HepG2 (cell line): Measurements from ENCODE around the gene CDK17. TPM values are rescaled to one million over a fixed set of nuclear protein-coding genes. Genes with fewer than 3 reads are reported as not detected.

Experiments
- ELF1 ChIP-seq: sonication (generic); formaldehyde crosslinking; IDR thresholded peaks from 2 replicates; pipeline ENCODE4 v1.4.0; 2020; ENCODE audit warnings: missing genetic modification reagents
- FOXP4 ChIP-seq: sonication (generic); formaldehyde crosslinking; IDR thresholded peaks from 2 replicates; pipeline ENCODE4 v1.4.0; 2020; ENCODE audit warnings: missing genetic modification reagents
- MAFF ChIP-seq: IDR thresholded peaks from 2 replicates; pipeline ENCODE4 v1.6.1; 2011; ENCODE audit warnings: low read depth, low read length, improper control_type of control experiment
- MED1 ChIP-seq: sonication (generic); formaldehyde crosslinking; IDR thresholded peaks from 2 replicates; pipeline ENCODE4 v1.4.0; 2020; ENCODE audit warnings: missing genetic modification reagents
- MEF2D ChIP-seq: sonication (generic); formaldehyde crosslinking; IDR thresholded peaks from 2 replicates; pipeline ENCODE4 v1.5.1; 2020; ENCODE audit warnings: mild to moderate bottlenecking, missing genetic modification reagents
- NR2F1 ChIP-seq, 2 experiments: fragments of 450-650 bp in 1 of 2; formaldehyde crosslinking in 1 of 2; IDR thresholded peaks; 2 replicates each; pipeline versions ENCODE4 v1.5.0 to v1.6.1; 2016 to 2020; ENCODE audit warnings: mild to moderate bottlenecking in 1 of 2, missing compliant biosample characterization in 1 of 2, missing genetic modification reagents in 1 of 2, moderate library complexity in 1 of 2
- SAP130 ChIP-seq: IDR thresholded peaks from 2 replicates; pipeline ENCODE4 v1.6.1; 2016; ENCODE audit warnings: low read depth
- SNRNP70 ChIP-seq: fragments of 200-400 bp; formaldehyde crosslinking; IDR thresholded peaks from 2 replicates; pipeline ENCODE4 v1.6.1; 2017; ENCODE audit warnings: mild to moderate bottlenecking, low read depth, low read length, moderate library complexity
- TBL1XR1 ChIP-seq: fragments of 150-350 bp; IDR thresholded peaks from 2 replicates; pipeline ENCODE4 v1.6.1; 2014; ENCODE audit warnings: borderline replicate concordance, low read length; ENCODE audit not compliant: partially characterized antibody
- ZFY ChIP-seq: sonication (generic); formaldehyde crosslinking; IDR thresholded peaks from 2 replicates; pipeline ENCODE4 v1.4.0; 2020; ENCODE audit warnings: missing genetic modification reagents
- ZNF616 ChIP-seq: sonication (generic); formaldehyde crosslinking; IDR thresholded peaks from 2 replicates; pipeline ENCODE4 v1.5.0; 2020; ENCODE audit warnings: low read depth, mild to moderate bottlenecking, missing genetic modification reagents
- ZNF766 ChIP-seq: sonication (generic); formaldehyde crosslinking; IDR thresholded peaks from 2 replicates; pipeline ENCODE4 v1.5.0; 2020; ENCODE audit warnings: missing genetic modification reagents, borderline replicate concordance
- polyA plus RNA-seq, 8 experiments: library from polyadenylated mRNA; depleted of rRNA in 3 of 8; stranded (reverse) in 7 of 8; unstranded in 1 of 8; fragments of >200 nt; fragmentation: Illumina TruSeq in 4 of 8; extraction: Trizol in 4 of 8; gene quantifications; 2 replicates each; pipeline versions ENCODE4 v1.2.1 to v1.2.3, GENCODE V29; 2011 to 2016; ENCODE audit warnings: low read depth in 4 of 8, missing spikeins in 1 of 8, mixed read lengths in 1 of 8; ENCODE audit not compliant: insufficient read depth in 1 of 8
- total RNA-seq, 5 experiments: library from RNA; depleted of rRNA; stranded (reverse); fragments of >200 nt; fragmentation: Illumina TruSeq; extraction: Trizol; gene quantifications; 2 replicates each; pipeline ENCODE4 v1.2.3, GENCODE V29; 2016; ENCODE audit warnings: low read depth in 1 of 5
- TF ChIP-seq, protein P1 (sequence below): sonication (generic); formaldehyde crosslinking; IDR thresholded peaks from 2 replicates; pipeline ENCODE4 v1.4.0; 2020; ENCODE audit warnings: low read depth, mild to moderate bottlenecking, missing genetic modification reagents
- TF ChIP-seq, protein P2 (sequence below): IDR thresholded peaks from 2 replicates; pipeline ENCODE4 v1.6.1; 2016; ENCODE audit warnings: mild to moderate bottlenecking
- TF ChIP-seq, protein P3 (sequence below), 2 experiments: fragments of 450-650 bp in 1 of 2; sonication (generic) in 1 of 2; formaldehyde crosslinking; IDR thresholded peaks; 2 replicates each; pipeline versions ENCODE4 v1.5.0 to v1.8.0; 2020 to 2022; ENCODE audit warnings: mild to moderate bottlenecking in 1 of 2, missing genetic modification reagents in 1 of 2
- TF ChIP-seq, protein P4 (sequence below): IDR thresholded peaks from 2 replicates; pipeline ENCODE4 v1.6.1; 2016; ENCODE audit warnings: low read depth
- TF ChIP-seq, protein P5 (sequence below): IDR thresholded peaks from 2 replicates; pipeline ENCODE4 v1.4.0; 2020; ENCODE audit warnings: mild to moderate bottlenecking, missing genetic modification reagents

CDK17 gene
- total and polyA plus RNA-seq, 2 of the 13 experiments (the other 11 are each of a cell fraction or from before 2014, with no cell fraction given) = 9.9 to 22.3 TPM

GRCh38 chr12:96416033-96416799 is 16.0 kb upstream of the CDK17 start (continued):
- TF ChIP-seq, protein P1, sequence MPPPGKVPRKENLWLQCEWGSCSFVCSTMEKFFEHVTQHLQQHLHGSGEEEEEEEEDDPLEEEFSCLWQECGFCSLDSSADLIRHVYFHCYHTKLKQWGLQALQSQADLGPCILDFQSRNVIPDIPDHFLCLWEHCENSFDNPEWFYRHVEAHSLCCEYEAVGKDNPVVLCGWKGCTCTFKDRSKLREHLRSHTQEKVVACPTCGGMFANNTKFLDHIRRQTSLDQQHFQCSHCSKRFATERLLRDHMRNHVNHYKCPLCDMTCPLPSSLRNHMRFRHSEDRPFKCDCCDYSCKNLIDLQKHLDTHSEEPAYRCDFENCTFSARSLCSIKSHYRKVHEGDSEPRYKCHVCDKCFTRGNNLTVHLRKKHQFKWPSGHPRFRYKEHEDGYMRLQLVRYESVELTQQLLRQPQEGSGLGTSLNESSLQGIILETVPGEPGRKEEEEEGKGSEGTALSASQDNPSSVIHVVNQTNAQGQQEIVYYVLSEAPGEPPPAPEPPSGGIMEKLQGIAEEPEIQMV (CRISPR knock-in tag) = no peak
- TF ChIP-seq, protein P2, sequence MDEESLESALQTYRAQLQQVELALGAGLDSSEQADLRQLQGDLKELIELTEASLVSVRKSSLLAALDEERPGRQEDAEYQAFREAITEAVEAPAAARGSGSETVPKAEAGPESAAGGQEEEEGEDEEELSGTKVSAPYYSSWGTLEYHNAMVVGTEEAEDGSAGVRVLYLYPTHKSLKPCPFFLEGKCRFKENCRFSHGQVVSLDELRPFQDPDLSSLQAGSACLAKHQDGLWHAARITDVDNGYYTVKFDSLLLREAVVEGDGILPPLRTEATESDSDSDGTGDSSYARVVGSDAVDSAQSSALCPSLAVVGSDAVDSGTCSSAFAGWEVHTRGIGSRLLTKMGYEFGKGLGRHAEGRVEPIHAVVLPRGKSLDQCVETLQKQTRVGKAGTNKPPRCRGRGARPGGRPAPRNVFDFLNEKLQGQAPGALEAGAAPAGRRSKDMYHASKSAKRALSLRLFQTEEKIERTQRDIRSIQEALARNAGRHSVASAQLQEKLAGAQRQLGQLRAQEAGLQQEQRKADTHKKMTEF (CRISPR knock-in tag) = 0 out of 2 replicates have a peak, but pooled peaks have one; percentile 33
- TF ChIP-seq NR2F1 (CRISPR knock-in tag; IDR thresholded peaks at IDR 0.05) = peak; percentile 64 to 76
- TF ChIP-seq ZNF616 (CRISPR knock-in tag) = no peak
- TF ChIP-seq ZNF766 (CRISPR knock-in tag) = no peak
- TF ChIP-seq ELF1 (CRISPR knock-in tag) = peak; percentile 66
- TF ChIP-seq, protein P3, sequence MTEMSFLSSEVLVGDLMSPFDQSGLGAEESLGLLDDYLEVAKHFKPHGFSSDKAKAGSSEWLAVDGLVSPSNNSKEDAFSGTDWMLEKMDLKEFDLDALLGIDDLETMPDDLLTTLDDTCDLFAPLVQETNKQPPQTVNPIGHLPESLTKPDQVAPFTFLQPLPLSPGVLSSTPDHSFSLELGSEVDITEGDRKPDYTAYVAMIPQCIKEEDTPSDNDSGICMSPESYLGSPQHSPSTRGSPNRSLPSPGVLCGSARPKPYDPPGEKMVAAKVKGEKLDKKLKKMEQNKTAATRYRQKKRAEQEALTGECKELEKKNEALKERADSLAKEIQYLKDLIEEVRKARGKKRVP (CRISPR knock-in tag; IDR thresholded peaks at IDR 0.05) = peak in 1 of 2 experiments; percentile 73; a peak in 2 of 4 replicates
- TF ChIP-seq, protein P4, sequence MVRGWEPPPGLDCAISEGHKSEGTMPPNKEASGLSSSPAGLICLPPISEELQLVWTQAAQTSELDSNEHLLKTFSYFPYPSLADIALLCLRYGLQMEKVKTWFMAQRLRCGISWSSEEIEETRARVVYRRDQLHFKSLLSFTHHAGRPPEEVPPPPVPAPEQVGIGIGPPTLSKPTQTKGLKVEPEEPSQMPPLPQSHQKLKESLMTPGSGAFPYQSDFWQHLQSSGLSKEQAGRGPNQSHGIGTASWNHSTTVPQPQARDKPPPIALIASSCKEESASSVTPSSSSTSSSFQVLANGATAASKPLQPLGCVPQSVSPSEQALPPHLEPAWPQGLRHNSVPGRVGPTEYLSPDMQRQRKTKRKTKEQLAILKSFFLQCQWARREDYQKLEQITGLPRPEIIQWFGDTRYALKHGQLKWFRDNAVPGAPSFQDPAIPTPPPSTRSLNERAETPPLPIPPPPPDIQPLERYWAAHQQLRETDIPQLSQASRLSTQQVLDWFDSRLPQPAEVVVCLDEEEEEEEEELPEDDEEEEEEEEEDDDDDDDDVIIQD (CRISPR knock-in tag) = peak; percentile 19; the same call in 1 of the 2 replicates
- peak; percentile 37; the same call in 1 of the 2 replicates for TF ChIP-seq MED1 (CRISPR knock-in tag)
- TF ChIP-seq, protein P5, sequence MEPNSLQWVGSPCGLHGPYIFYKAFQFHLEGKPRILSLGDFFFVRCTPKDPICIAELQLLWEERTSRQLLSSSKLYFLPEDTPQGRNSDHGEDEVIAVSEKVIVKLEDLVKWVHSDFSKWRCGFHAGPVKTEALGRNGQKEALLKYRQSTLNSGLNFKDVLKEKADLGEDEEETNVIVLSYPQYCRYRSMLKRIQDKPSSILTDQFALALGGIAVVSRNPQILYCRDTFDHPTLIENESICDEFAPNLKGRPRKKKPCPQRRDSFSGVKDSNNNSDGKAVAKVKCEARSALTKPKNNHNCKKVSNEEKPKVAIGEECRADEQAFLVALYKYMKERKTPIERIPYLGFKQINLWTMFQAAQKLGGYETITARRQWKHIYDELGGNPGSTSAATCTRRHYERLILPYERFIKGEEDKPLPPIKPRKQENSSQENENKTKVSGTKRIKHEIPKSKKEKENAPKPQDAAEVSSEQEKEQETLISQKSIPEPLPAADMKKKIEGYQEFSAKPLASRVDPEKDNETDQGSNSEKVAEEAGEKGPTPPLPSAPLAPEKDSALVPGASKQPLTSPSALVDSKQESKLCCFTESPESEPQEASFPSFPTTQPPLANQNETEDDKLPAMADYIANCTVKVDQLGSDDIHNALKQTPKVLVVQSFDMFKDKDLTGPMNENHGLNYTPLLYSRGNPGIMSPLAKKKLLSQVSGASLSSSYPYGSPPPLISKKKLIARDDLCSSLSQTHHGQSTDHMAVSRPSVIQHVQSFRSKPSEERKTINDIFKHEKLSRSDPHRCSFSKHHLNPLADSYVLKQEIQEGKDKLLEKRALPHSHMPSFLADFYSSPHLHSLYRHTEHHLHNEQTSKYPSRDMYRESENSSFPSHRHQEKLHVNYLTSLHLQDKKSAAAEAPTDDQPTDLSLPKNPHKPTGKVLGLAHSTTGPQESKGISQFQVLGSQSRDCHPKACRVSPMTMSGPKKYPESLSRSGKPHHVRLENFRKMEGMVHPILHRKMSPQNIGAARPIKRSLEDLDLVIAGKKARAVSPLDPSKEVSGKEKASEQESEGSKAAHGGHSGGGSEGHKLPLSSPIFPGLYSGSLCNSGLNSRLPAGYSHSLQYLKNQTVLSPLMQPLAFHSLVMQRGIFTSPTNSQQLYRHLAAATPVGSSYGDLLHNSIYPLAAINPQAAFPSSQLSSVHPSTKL (CRISPR knock-in tag) = peak; percentile 82
- TF ChIP-seq MEF2D (CRISPR knock-in tag) = no peak
- TF ChIP-seq SNRNP70 = no peak
- no peak for TF ChIP-seq TBL1XR1
- peak; percentile 59 for TF ChIP-seq MAFF
- TF ChIP-seq FOXP4 (CRISPR knock-in tag) = peak; percentile 65
- no peak for TF ChIP-seq ZFY (CRISPR knock-in tag)
- peak; percentile 57 for TF ChIP-seq SAP130
